HepG2 (cell line): Measurements from ENCODE around the gene USB1. TPM values are rescaled to one million over a fixed set of nuclear protein-coding genes. Genes with fewer than 3 reads are reported as not detected.

ENCODE experiments used
- ATAC-seq: fragments of 200-7000 bp; cut with Tn5 transposase; 3 replicates; pipeline ENCODE4 v1.9.1; 2020; ENCODE audit warnings: mild to moderate bottlenecking, moderate library complexity
- BruUV-seq: library from RNA; stranded (reverse); fragments of 400-500 nt; replicated peaks from 2 replicates; lab custom pipeline; 2021; lab: Mats Ljungman, UMichigan
- CTCF ChIA-PET: fragments of 300-600 bp; formaldehyde crosslinking; extraction: SDS; loops from one replicate; lab custom pipeline; 2021; ENCODE audit warnings: low total read pairs, inconsistent platforms, low intra/inter-chr PET ratio; lab: Yijun Ruan, JAX
- POLR2A ChIA-PET: fragments of 350-600 bp; sonication (Branson Sonifier 250); formaldehyde crosslinking; loops from one replicate; lab custom pipeline; 2020; ENCODE audit warnings: antibody characterized with exemption, inconsistent platforms; lab: Yijun Ruan, JAX
- DNase-seq: peaks from one replicate; pipeline ENCODE4 v3.0.0-alpha.2; 2015; ENCODE audit warnings: low spot score
- FAIRE-seq: peaks from 3 replicates; lab custom pipeline; 2011; peaks lifted over from hg19 to GRCh38; lab: Jason Lieb, UNC
- H2AFZ ChIP-seq: one replicate; pipeline ENCODE4 v1.6.1; 2011; ENCODE audit warnings: low read length, inconsistent platforms
- H3K27ac ChIP-seq: fragments of 300-600 bp; 3 replicates; pipeline ENCODE4 v1.8.0; 2011; ENCODE audit warnings: mixed run types, mild to moderate bottlenecking, mixed read lengths, low read length, inconsistent platforms; ENCODE audit not compliant: insufficient read depth; ENCODE audit errors: extremely low read length
- H3K27me3 ChIP-seq, 2 experiments: fragments of 200-600 bp in 1 of 2; 2 replicates in 1 of 2; 3 replicates in 1 of 2; pipeline versions ENCODE4 v1.6.0 to v1.8.0; 2011; ENCODE audit warnings: low read length in 2 of 2, mild to moderate bottlenecking in 2 of 2, moderate library complexity in 2 of 2, inconsistent platforms in 1 of 2; ENCODE audit not compliant: insufficient read depth in 2 of 2, control insufficient read depth in 1 of 2
- H3K36me3 ChIP-seq, 2 experiments: fragments of 200-600 bp in 1 of 2; replicated peaks in 1 of 2; 2 replicates in 1 of 2; 3 replicates in 1 of 2; pipeline versions ENCODE4 v1.5.1 to v1.8.0; 2011; ENCODE audit warnings: low read length in 2 of 2, inconsistent platforms in 1 of 2; ENCODE audit not compliant: insufficient read depth in 2 of 2, control insufficient read depth in 1 of 2
- H3K4me1 ChIP-seq: 2 replicates; pipeline ENCODE4 v1.5.1; 2012; ENCODE audit warnings: low read length, inconsistent platforms; ENCODE audit not compliant: insufficient read depth
- H3K4me2 ChIP-seq: 2 replicates; pipeline ENCODE4 v1.6.0; 2011; ENCODE audit warnings: low read depth, low read length, inconsistent platforms
- H3K4me3 ChIP-seq, 3 experiments: fragments of 200-600 bp in 1 of 3; sonication (generic), shearing (Covaris generic) in 1 of 3; replicated peaks in 1 of 3; 2 replicates each; pipeline ENCODE4 v1.5.1; 2011 to 2016; ENCODE audit warnings: low read length in 3 of 3, inconsistent platforms in 2 of 3, low read depth in 2 of 3, mild to moderate bottlenecking in 2 of 3, control low read depth in 1 of 3, mixed read lengths in 1 of 3; ENCODE audit not compliant: insufficient read depth in 1 of 3
- H3K79me2 ChIP-seq: one replicate; pipeline ENCODE4 v1.6.1; 2011; ENCODE audit warnings: low read length, inconsistent platforms; ENCODE audit not compliant: insufficient read depth
- H3K9ac ChIP-seq: 2 replicates; pipeline ENCODE4 v1.6.0; 2011; ENCODE audit warnings: mild to moderate bottlenecking, low read depth, low read length, inconsistent platforms; ENCODE audit not compliant: insufficient read depth
- H3K9me3 ChIP-seq: 2 replicates; pipeline ENCODE4 v1.5.1; 2012; ENCODE audit warnings: mild to moderate bottlenecking, low read length
- H4K20me1 ChIP-seq: 2 replicates; pipeline ENCODE4 v1.6.0; 2011; ENCODE audit warnings: inconsistent platforms, mild to moderate bottlenecking, low read length, moderate library complexity; ENCODE audit not compliant: insufficient read depth
- BRD4 ChIP-seq: sonication (generic); formaldehyde crosslinking; IDR thresholded peaks from 2 replicates; pipeline ENCODE4 v1.4.0; 2020; ENCODE audit warnings: missing genetic modification reagents
- HOXA9 ChIP-seq: sonication (generic); formaldehyde crosslinking; IDR thresholded peaks from 2 replicates; pipeline ENCODE4 v1.8.1; 2022; ENCODE audit warnings: missing genetic modification reagents, mild to moderate bottlenecking, moderate library complexity, borderline replicate concordance
- MAF1 ChIP-seq: sonication (generic); formaldehyde crosslinking; IDR thresholded peaks from 2 replicates; pipeline ENCODE4 v1.5.0; 2020; ENCODE audit warnings: missing genetic modification reagents, borderline replicate concordance
- MEIS2 ChIP-seq: sonication (generic); formaldehyde crosslinking; IDR thresholded peaks from 2 replicates; pipeline ENCODE4 v1.9.0; 2021; ENCODE audit warnings: mild to moderate bottlenecking, missing genetic modification reagents
- MXD4 ChIP-seq: IDR thresholded peaks from 2 replicates; pipeline ENCODE4 v1.6.1; 2016; ENCODE audit warnings: mild to moderate bottlenecking, missing biosample characterization, missing genetic modification reagents
- NFE2L2 ChIP-seq: fragments of 150-350 bp; IDR thresholded peaks from 2 replicates; pipeline ENCODE4 v1.6.1; 2014; ENCODE audit warnings: low read length
- ZFP62 ChIP-seq: sonication (generic); formaldehyde crosslinking; IDR thresholded peaks from 2 replicates; pipeline ENCODE4 v1.4.0; 2020; ENCODE audit warnings: missing genetic modification reagents
- ZNF850 ChIP-seq: sonication (generic); formaldehyde crosslinking; conservative IDR thresholded peaks from 2 replicates; pipeline ENCODE4 v1.9.0; 2021; ENCODE audit warnings: mild to moderate bottlenecking, missing genetic modification reagents
- ZZZ3 ChIP-seq: sonication (generic); formaldehyde crosslinking; IDR thresholded peaks from 2 replicates; pipeline ENCODE4 v1.4.0; 2020; ENCODE audit warnings: missing genetic modification reagents, mild to moderate bottlenecking, borderline replicate concordance
- WGBS: methylation state at CpG from one replicate; pipeline ENCODE4 v1.1.6; 2017; ENCODE audit warnings: low lambda C conversion rate; 5-methylcytosine and 5-hydroxymethylcytosine counted together
- in situ Hi-C: cut with HindIII; loops from 2 replicates; pipeline ENCODE4 v1.10.0; 2017; ENCODE audit warnings: low pct_unique_long_range_greater_than_20kb; ENCODE audit not compliant: extremely low pct_ligation_motif_present
- intact Hi-C: fragments of 100-400 bp; cut with micrococcal nuclease; formaldehyde crosslinking; loops from one replicate; pipeline ENCODE4 v1.10.0; 2022; ENCODE audit not compliant: unreplicated experiment
- polyA plus RNA-seq, 8 experiments: library from polyadenylated mRNA; depleted of rRNA in 3 of 8; stranded (reverse) in 7 of 8; unstranded in 1 of 8; fragments of >200 nt; fragmentation: Illumina TruSeq in 4 of 8; extraction: Trizol in 4 of 8; gene quantifications; 2 replicates each; pipeline versions ENCODE4 v1.2.1 to v1.2.3, GENCODE V29; 2011 to 2016; ENCODE audit warnings: low read depth in 4 of 8, missing spikeins in 1 of 8, mixed read lengths in 1 of 8; ENCODE audit not compliant: insufficient read depth in 1 of 8
- total RNA-seq, 5 experiments: library from RNA; depleted of rRNA; stranded (reverse); fragments of >200 nt; fragmentation: Illumina TruSeq; extraction: Trizol; gene quantifications; 2 replicates each; pipeline ENCODE4 v1.2.3, GENCODE V29; 2016; ENCODE audit warnings: low read depth in 1 of 5
- TF ChIP-seq, protein P1 (sequence below): sonication (generic); formaldehyde crosslinking; IDR thresholded peaks from 2 replicates; pipeline ENCODE4 v1.5.0; 2020; ENCODE audit warnings: missing genetic modification reagents, mild to moderate bottlenecking, borderline replicate concordance

USB1 gene
- total and polyA plus RNA-seq, 2 of the 13 experiments (the other 11 are each of a cell fraction or from before 2014, with no cell fraction given), result 16.7 to 65.4 TPM

DNA sequence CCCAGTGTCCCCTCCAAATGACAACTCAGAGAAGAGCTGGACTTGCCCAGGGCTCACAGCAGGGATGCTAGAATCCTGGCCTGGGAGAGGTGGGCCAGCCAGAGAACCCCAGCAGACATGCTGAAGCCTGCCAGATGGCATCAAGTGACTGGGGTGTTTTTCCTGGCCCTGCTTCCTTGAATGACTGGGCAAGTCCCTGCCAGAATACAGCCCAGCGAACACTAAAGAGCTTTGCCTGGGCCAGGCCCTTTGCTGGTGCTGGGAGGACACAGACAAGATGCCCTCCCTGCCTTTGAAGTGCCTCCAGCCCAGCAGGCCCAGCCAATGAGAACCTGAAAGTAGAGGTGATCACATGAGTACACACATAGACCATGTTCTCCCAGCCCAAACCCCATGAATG, 12.3 kb upstream of the USB1 start:
- Histone ChIP-seq H3K27ac (no peak overlapping the region), H2AFZ (no peak overlapping the region), H3K9ac (no peak overlapping the region), H3K27me3 (peaks cover 5 to 41% of the 10 kb centered on the region in 2 experiments; a peak in 3 of 5 replicates), H3K4me3 (no peak overlapping the region), H3K36me3 (no peaks in the 10 kb centered on the region), H3K4me2 (no peak overlapping the region), H3K79me2 (no peaks in the 10 kb centered on the region), H4K20me1 (no peaks in the 10 kb centered on the region), H3K9me3 (no peaks in the 10 kb centered on the region), H3K4me1 (peaks cover 23% of the 10 kb centered on the region)
- DNase-seq, result no peak
- no peak for ATAC-seq
- no CpG with 5 or more reads among the region's 1 CpG for WGBS
- POLR2A ChIA-PET, result no interaction called here
- BruUV-seq, result no TSS peak
- TF ChIP-seq ZZZ3 (CRISPR knock-in tag) (no peak), ZNF850 (CRISPR knock-in tag) (no peak), NFE2L2 (no peak), ZFP62 (CRISPR knock-in tag) (no peak), HOXA9 (no peak), MXD4 (CRISPR knock-in tag) (no peak), BRD4 (CRISPR knock-in tag) (no peak), MAF1 (CRISPR knock-in tag) (no peak), MEIS2 (CRISPR knock-in tag) (no peak)
- TF ChIP-seq, protein P1, sequence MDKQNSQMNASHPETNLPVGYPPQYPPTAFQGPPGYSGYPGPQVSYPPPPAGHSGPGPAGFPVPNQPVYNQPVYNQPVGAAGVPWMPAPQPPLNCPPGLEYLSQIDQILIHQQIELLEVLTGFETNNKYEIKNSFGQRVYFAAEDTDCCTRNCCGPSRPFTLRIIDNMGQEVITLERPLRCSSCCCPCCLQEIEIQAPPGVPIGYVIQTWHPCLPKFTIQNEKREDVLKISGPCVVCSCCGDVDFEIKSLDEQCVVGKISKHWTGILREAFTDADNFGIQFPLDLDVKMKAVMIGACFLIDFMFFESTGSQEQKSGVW (CRISPR knock-in tag), result no peak
- in situ Hi-C loops, result no loop called here
- intact Hi-C loops, result no loop called here
- no peak for FAIRE-seq
- CTCF ChIA-PET, result no interaction called here
